GM12873 (cell line): ENCODE results near the gene CCDC142.

Source experiments
- TF ChIP-seq, protein P1 (sequence below): IDR thresholded peaks from 2 replicates; pipeline ENCODE4 v1.5.1; 2012; ENCODE audit warnings: low read depth, mild to moderate bottlenecking, moderate library complexity, low read length, control low read depth; ENCODE audit not compliant: insufficient read depth; ENCODE audit errors: missing control alignments

CCDC142 gene

DNA sequence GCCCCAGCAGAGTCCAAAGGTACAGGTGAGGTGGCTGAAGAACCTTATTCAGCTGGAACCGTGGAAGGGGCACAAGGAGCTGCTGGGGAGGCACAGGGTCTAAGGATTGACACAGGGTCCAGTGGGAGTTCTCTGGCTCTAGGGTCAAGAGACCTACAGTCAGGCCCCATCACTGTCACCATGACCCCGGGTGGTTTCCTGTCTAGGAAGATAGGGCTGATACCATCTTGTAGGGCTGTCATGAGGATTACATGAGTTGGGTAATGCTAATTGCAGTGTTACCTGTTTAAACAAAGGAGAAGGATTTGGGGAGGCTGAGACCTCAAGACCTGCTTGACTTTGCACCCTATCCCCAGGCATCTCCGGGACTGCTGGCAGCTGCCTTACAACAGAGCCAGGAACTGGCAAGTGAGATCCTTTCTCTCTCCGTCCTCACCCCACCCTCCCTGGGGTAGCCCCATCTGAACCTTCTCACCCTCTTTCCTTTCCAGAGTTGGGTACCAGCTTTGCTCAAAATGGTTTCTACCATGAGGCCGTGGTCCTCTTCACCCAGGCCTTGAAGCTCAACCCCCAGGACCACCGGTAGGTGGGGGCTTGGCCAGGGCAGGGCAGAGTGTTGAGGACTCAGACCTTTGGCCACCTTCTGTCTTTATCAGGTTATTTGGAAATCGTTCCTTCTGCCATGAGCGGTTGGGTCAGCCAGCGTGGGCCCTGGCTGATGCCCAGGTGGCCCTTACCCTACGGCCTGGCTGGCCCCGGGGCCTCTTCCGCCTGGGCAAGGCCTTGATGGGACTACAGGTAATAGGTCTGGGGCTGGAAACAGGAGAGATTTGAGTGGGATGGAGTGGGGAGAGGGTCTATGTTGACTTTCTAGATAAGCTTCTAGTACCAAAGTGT, 9.1 kb upstream of the CCDC142 start:
- TF ChIP-seq, protein P1, sequence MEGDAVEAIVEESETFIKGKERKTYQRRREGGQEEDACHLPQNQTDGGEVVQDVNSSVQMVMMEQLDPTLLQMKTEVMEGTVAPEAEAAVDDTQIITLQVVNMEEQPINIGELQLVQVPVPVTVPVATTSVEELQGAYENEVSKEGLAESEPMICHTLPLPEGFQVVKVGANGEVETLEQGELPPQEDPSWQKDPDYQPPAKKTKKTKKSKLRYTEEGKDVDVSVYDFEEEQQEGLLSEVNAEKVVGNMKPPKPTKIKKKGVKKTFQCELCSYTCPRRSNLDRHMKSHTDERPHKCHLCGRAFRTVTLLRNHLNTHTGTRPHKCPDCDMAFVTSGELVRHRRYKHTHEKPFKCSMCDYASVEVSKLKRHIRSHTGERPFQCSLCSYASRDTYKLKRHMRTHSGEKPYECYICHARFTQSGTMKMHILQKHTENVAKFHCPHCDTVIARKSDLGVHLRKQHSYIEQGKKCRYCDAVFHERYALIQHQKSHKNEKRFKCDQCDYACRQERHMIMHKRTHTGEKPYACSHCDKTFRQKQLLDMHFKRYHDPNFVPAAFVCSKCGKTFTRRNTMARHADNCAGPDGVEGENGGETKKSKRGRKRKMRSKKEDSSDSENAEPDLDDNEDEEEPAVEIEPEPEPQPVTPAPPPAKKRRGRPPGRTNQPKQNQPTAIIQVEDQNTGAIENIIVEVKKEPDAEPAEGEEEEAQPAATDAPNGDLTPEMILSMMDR: no peak

DNA sequence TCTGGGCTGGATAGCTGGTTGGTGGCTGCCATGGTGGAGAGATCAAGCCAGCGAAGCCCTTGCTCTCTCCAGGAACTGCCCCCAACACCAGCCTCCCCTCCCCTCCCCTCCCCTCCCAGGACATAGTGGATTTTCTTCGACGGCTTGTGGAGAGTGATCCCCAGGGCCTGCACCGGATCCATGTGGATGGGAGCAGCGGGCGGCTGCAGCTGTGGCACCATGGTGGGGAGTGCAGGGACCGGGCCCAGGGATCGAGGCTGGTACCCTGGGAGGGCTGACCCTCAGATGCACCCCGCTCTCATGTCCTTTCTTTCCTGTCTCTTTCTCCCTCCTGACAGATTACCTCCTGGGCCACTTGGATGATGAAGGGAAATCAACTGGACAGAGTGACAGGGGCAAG, 7.1 kb upstream of the CCDC142 start:
- TF ChIP-seq, protein P1: no peak

- TF ChIP-seq, protein P1: no peak
Observed at GRCh38 chr2:74488643-74489481, 6.1 kb upstream of the CCDC142 start.

- TF ChIP-seq, protein P1: no peak
Observed at GRCh38 chr2:74486141-74486540, 3.3 kb upstream of the CCDC142 start.

- TF ChIP-seq, protein P1: peak; percentile 14
Observed at GRCh38 chr2:74481961-74482800, 617 bp downstream of the CCDC142 start.

DNA sequence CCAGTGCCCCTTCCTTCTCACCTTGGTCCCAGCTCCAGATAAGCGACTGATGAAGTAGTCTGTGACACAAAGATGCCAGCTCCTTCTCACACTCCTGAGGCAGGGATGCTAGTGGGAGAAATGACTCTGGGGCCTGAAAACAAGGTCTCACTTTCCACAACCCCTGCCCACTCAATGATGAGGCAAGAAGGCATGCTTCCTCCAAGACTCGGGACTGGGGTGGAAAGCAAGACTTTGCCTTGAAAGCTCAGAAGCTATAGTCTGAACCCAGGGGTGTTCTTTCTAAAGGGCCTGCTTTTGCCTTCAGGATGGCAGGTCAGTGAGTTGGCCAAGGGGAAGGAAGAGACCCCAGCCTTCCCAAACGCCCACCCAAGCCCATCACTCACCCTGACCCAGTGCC, 1.4 kb downstream of the CCDC142 start:
- TF ChIP-seq, protein P1: no peak
